GM12891 (cell line): ENCODE results near the gene GALNT9.

Source experiments
- POLR2A ChIP-seq: IDR thresholded peaks from 2 replicates; pipeline ENCODE4 v1.6.1; 2011; ENCODE audit warnings: low read depth, low read length, control low read depth
- POLR2AphosphoS5 ChIP-seq: IDR thresholded peaks from 2 replicates; pipeline ENCODE4 v1.6.1; 2011; ENCODE audit warnings: low read depth, low read length, control low read depth

- TF ChIP-seq POLR2A (no peak), POLR2AphosphoS5 (no peak)
Observed at GRCh38 chr12:132211816-132212215, 117.6 kb downstream of the GALNT9 start.
